ENCODE measurements around the gene GADD45B. TPM values are rescaled to one million over a fixed set of nuclear protein-coding genes. Genes with fewer than 3 reads are reported as not detected.
A peak's percentile ranks its signal among the peaks of the same experiment; 100 is the strongest.
"Not testable (repeated sequence)": the region's sequence is repeated elsewhere in the genome, so short reads cannot be mapped to it uniquely, and the experiment has no call there.

GADD45B gene
- total RNA-seq, 6 experiments from 2014 or later, result 35.5 to 55.7 (median 39.1) TPM

DNA sequence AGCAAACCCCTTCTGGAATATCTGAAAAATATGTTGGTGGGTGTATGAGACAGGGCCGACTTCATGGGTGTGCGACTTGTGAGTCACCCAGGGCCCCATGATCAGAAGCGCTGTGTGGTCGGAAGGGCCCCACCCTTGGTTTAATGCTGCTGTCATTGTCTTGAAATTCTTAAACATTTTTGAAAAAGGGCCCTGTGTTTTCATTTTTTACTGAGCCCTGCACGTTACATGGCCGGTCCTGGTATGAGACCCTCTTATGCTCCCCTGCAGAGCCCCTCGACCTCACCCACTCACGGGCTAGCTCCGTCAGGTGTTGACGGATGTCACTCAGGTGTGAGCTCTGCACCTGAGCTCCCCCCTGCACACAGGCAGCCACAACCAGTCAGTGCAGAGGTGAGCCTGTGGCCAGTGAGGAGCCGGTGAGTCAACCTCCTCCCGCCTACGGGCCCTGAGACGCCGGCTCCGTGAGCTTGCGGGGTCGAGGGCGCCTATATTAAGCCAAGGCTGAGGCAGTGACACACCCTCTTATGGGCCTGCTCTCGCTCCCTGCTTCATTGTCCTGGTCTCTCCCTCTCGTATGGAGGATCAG lies 27.7 kb downstream of the GADD45B start:
- no peaks in the 10 kb centered on the region for H3K36me3 Mint-ChIP-seq (ENCODE audit: low read depth)
- H3K9me3 Mint-ChIP-seq, result no peaks in the 10 kb centered on the region
- peaks cover 26% of the 10 kb centered on the region for H3K4me1 Mint-ChIP-seq (ENCODE audit: low read depth)
- peak overlapping the region; percentile 55 for H3K4me3 Mint-ChIP-seq
- DNase-seq, result peak; percentile 68
- peak overlapping the region; percentile 86 for H3K27ac Mint-ChIP-seq
- peaks cover 3% of the 10 kb centered on the region for H3K27me3 Mint-ChIP-seq (ENCODE audit: insufficient read depth)
- TF ChIP-seq, protein P1, sequence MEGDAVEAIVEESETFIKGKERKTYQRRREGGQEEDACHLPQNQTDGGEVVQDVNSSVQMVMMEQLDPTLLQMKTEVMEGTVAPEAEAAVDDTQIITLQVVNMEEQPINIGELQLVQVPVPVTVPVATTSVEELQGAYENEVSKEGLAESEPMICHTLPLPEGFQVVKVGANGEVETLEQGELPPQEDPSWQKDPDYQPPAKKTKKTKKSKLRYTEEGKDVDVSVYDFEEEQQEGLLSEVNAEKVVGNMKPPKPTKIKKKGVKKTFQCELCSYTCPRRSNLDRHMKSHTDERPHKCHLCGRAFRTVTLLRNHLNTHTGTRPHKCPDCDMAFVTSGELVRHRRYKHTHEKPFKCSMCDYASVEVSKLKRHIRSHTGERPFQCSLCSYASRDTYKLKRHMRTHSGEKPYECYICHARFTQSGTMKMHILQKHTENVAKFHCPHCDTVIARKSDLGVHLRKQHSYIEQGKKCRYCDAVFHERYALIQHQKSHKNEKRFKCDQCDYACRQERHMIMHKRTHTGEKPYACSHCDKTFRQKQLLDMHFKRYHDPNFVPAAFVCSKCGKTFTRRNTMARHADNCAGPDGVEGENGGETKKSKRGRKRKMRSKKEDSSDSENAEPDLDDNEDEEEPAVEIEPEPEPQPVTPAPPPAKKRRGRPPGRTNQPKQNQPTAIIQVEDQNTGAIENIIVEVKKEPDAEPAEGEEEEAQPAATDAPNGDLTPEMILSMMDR (IDR thresholded peaks at IDR 0.05), result no peak

DNA sequence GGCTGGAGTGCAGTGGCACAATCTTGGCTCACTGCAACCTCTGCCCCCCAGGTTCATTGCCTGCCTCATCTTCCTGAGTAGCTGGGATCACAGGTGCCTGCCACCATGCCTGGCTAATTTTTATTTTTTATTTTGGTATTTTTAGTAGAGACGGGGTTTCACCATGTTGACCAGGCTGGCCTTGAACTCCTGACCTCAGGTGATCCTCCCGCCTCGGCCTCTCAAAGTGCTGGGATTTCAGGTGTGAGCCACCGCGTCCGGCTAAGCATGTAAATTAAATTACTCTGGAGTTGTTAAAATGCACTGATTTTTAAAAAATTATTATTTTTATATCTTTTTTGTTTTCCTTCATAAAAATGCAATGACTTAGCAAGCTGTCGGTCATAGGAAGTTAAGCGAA lies 30.7 kb downstream of the GADD45B start:
- DNase-seq; H3K4me3 Mint-ChIP-seq; H3K27me3 Mint-ChIP-seq (ENCODE audit: insufficient read depth); H3K9me3 Mint-ChIP-seq; H3K36me3 Mint-ChIP-seq (ENCODE audit: low read depth): not testable (repeated sequence)
- Mint-ChIP-seq H3K27ac (peak overlapping the region; percentile 68; the same call in 1 of the 2 replicates), H3K4me1 (ENCODE audit: low read depth) (peaks cover 21% of the 10 kb centered on the region)

DNA sequence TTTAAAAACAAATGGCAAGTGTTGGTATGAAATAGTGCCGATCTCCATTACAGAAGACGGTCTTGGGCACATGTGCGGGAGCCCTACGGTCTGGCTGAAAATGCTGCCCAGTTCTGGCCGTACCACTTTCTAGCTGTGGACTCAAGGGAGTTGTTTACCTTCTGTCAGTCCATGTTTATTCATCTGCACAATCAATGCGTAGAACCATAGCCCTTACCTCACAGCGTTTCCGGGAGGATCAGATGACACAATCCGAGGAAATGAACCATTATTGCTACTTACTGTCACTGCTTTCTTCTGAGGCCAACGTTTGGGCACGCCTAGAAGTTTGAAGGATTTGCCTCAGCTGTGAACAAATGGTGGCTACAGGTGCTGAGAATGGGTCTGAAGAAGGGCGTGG lies 31.2 kb downstream of the GADD45B start:
- H3K27ac Mint-ChIP-seq, result peak overlapping the region; percentile 68; the same call in 1 of the 2 replicates
- DNase-seq, result peak; percentile 45
- peaks cover 21% of the 10 kb centered on the region for H3K4me1 Mint-ChIP-seq (ENCODE audit: low read depth)
- H3K36me3 Mint-ChIP-seq (ENCODE audit: low read depth), result no peaks in the 10 kb centered on the region
- TF ChIP-seq, protein P1 (IDR thresholded peaks at IDR 0.05), result no peak
- H3K9me3 Mint-ChIP-seq, result no peaks in the 10 kb centered on the region
- no peaks in the 10 kb centered on the region; the same call in 1 of the 2 replicates for H3K27me3 Mint-ChIP-seq (ENCODE audit: insufficient read depth)
- H3K4me3 Mint-ChIP-seq, result peak overlapping the region; percentile 37

DNA sequence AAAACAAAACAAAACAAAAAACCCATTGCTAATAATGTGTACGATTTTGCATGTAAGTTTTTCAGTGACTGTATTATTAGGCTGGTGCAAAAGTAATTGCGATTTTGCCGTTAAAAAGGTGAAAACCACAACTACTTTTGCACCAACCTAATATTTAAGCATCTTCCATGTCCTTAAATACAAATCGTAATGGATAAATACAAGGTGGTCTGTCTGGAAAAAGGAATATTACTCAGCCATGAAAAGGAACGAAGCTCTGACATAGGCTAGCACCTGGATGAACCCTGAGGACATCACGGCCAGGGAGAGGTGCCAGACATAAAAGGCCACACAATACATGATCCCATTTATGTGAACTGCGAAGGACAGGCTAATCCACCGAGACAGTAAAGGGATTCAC lies 33.2 kb downstream of the GADD45B start:
- DNase-seq, result no peak
- no peaks in the 10 kb centered on the region for H3K36me3 Mint-ChIP-seq (ENCODE audit: low read depth)
- H3K4me3 Mint-ChIP-seq, result no peak overlapping the region
- TF ChIP-seq, protein P1 (IDR thresholded peaks at IDR 0.05), result no peak
- peaks cover 10% of the 10 kb centered on the region for H3K4me1 Mint-ChIP-seq (ENCODE audit: low read depth)
- H3K9me3 Mint-ChIP-seq, result no peaks in the 10 kb centered on the region
- no peaks in the 10 kb centered on the region; the same call in 1 of the 2 replicates for H3K27me3 Mint-ChIP-seq (ENCODE audit: insufficient read depth)
- H3K27ac Mint-ChIP-seq, result no peak overlapping the region

DNA sequence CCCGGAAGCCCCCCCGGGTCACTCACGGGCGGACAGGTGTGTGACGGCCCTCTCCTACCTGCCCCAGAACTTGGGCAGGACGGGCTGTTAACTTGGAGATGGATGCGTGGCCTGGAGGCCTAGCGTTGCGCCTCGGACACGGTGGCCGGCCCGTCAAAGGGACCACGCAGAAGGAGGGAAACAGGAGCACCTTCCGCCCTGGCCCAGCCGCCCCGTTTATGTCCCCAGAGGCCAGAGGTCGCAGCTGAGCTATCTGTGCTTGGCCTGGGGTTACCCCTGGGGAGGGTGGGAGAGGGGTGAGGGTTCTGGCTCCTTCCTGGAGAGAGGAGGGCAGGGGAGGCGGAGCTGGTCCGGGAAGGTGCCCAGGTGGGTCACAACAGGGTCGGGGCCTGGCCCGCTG lies 35.6 kb downstream of the GADD45B start:
- TF ChIP-seq, protein P1 (IDR thresholded peaks at IDR 0.05), result no peak
- H3K36me3 Mint-ChIP-seq (ENCODE audit: low read depth), result no peaks in the 10 kb centered on the region
- peaks cover 8% of the 10 kb centered on the region for H3K4me1 Mint-ChIP-seq (ENCODE audit: low read depth)
- H3K27ac Mint-ChIP-seq, result no peak overlapping the region
- H3K4me3 Mint-ChIP-seq, result no peak overlapping the region
- H3K27me3 Mint-ChIP-seq (ENCODE audit: insufficient read depth), result no peaks in the 10 kb centered on the region
- no peak for DNase-seq
- no peaks in the 10 kb centered on the region for H3K9me3 Mint-ChIP-seq

DNA sequence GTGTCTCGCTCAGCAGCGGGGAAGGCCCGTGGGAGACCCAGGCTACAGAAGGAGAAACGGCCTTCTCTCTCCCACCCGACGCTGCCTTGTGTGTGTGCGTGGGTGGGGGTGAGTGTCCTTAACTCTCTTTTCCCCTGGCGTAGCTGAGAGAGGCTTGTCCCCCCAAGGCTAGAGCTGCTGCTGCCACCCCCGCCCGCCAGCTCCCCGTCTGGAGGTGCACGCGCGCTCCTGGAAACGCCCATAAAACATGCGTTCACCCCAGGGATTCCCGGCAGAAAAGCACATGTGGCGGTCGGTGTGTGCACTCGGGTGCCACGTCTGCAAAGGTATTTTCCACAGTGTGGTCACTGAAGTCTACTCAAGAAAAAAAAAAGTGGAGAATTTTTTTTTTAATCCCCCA lies 36.1 kb downstream of the GADD45B start:
- H3K36me3 Mint-ChIP-seq (ENCODE audit: low read depth), result no peaks in the 10 kb centered on the region
- no peak overlapping the region for H3K4me3 Mint-ChIP-seq
- H3K27ac Mint-ChIP-seq, result no peak overlapping the region
- TF ChIP-seq, protein P1 (IDR thresholded peaks at IDR 0.05), result no peak
- H3K4me1 Mint-ChIP-seq (ENCODE audit: low read depth), result peaks cover 6% of the 10 kb centered on the region
- no peak for DNase-seq
- H3K9me3 Mint-ChIP-seq, result no peaks in the 10 kb centered on the region
- H3K27me3 Mint-ChIP-seq (ENCODE audit: insufficient read depth), result no peaks in the 10 kb centered on the region

Measured in HFFc6 (cell line).